ENCODE measurements around the gene RBM7. TPM values are rescaled to one million over a fixed set of nuclear protein-coding genes. Genes with fewer than 3 reads are reported as not detected.

RBM7 gene
- total and polyA plus RNA-seq, 2 of the 8 experiments (the other 6 are each of a cell fraction or from before 2014, with no cell fraction given) = 18.0 to 45.7 TPM

- no peak overlapping the region for H2BK15ac ChIP-seq (ENCODE audit: low read length)
- POLR2A ChIA-PET (ENCODE audit: partially characterized antibody) = interaction anchor here (1.3 kb wide), 1 partner anchor 26 kb away, joined by 3 read pairs; no protein-coding TSS in a partner anchor
- no peak overlapping the region for H2BK5ac ChIP-seq (ENCODE audit: low read depth, low read length)
- no peak for DNase-seq (ENCODE audit: low read depth in 1 of 2, low spot score in 2 of 2)
- H3K79me1 ChIP-seq (ENCODE audit: low read depth, low read length) = no peaks in the 10 kb centered on the region
- H2AFZ ChIP-seq (ENCODE audit: low read length) = no peak overlapping the region
- H3K56ac ChIP-seq (replicated peaks; ENCODE audit: insufficient read length, low read depth, low read length) = no peak overlapping the region
- H3K14ac ChIP-seq (ENCODE audit: insufficient read length) = no peak overlapping the region
- no peaks in the 10 kb centered on the region for H4K20me1 ChIP-seq (replicated peaks in 1 of 2; ENCODE audit: control insufficient read depth in 1 of 2, insufficient read depth in 2 of 2, low read length in 2 of 2)
- no peak overlapping the region for H2BK120ac ChIP-seq (replicated peaks; ENCODE audit: low read depth, low read length)
- H3K23me2 ChIP-seq (ENCODE audit: low read depth, low read length) = no peaks in the 10 kb centered on the region; the same call in 1 of the 2 replicates
- H2BK20ac ChIP-seq (ENCODE audit: low read length) = no peak overlapping the region
- peaks cover 1 to 7% (median 5%) of the 10 kb centered on the region in 4 experiments; a peak in 5 of 7 replicates for H3K4me1 ChIP-seq (replicated peaks in 1 of 4; ENCODE audit: control insufficient read depth in 3 of 4, insufficient read depth in 4 of 4, low read length in 3 of 4)
- no peaks in the 10 kb centered on the region for H3K36me3 ChIP-seq (ENCODE audit: control insufficient read depth in 2 of 4, insufficient read depth in 4 of 4, low read length in 3 of 4)
- H3K9me3 ChIP-seq (ENCODE audit: insufficient read depth in 2 of 2, low read depth in 1 of 2, low read length in 1 of 2) = no peaks in the 10 kb centered on the region
- no peak overlapping the region for H3K4ac ChIP-seq (replicated peaks; ENCODE audit: insufficient read length, low read depth, low read length)
- H3K18ac ChIP-seq (ENCODE audit: extremely low read depth, low read length) = no peak overlapping the region; the same call in 1 of the 2 replicates
- 87% methylated on average over 7 of the region's 7 CpGs; no CpG with 5 or more reads in 1 of the 2 experiments for WGBS, 2 experiments (ENCODE audit: extremely low coverage in 1 of 2, insufficient coverage in 1 of 2, insufficient read length in 1 of 2, insufficient replicate concordance in 2 of 2, low coverage in 1 of 2, low lambda C conversion rate in 2 of 2, missing lambda C conversion rate in 1 of 2)
- H3K4me2 ChIP-seq (ENCODE audit: insufficient read depth in 1 of 2, low read depth in 2 of 2, low read length in 2 of 2) = no peak overlapping the region; a peak in 1 of 4 replicates
- H2BK12ac ChIP-seq (ENCODE audit: low read depth, low read length) = peak overlapping the region; percentile 70; the same call in 1 of the 2 replicates
- CTCF ChIA-PET (ENCODE audit: partially characterized antibody) = interaction anchor here (1.2 to 2.3 kb wide), 4 partner anchors 9 to 29 kb away, joined by 3 to 9 read pairs (median 5); no protein-coding TSS in a partner anchor
- no peak overlapping the region for H4K5ac ChIP-seq (ENCODE audit: insufficient read length, low read depth, low read length)
- no peak for FAIRE-seq
- no peaks in the 10 kb centered on the region for H3K79me2 ChIP-seq (ENCODE audit: control insufficient read depth in 1 of 2, insufficient read depth in 2 of 2, low read length in 2 of 2)
- no peak overlapping the region for H4K91ac ChIP-seq (replicated peaks; ENCODE audit: insufficient read length, low read length)
- no peak overlapping the region for H3K23ac ChIP-seq (ENCODE audit: insufficient read length)
- H2AK5ac ChIP-seq (ENCODE audit: low read depth, low read length) = peak overlapping the region; percentile 14; the same call in 1 of the 2 replicates
- H4K8ac ChIP-seq (ENCODE audit: extremely low read depth, insufficient read depth, low read length) = no peak overlapping the region
- H3K27me3 ChIP-seq (replicated peaks in 1 of 4; ENCODE audit: control insufficient read depth in 3 of 4, extremely low read depth in 1 of 4, insufficient read depth in 3 of 4, low read length in 3 of 4) = no peaks in the 10 kb centered on the region
- H3K27ac ChIP-seq (ENCODE audit: low read depth, low read length) = no peak overlapping the region
- no peak overlapping the region for H3K9ac ChIP-seq (replicated peaks in 1 of 4; ENCODE audit: extremely low read depth in 1 of 4, low read depth in 3 of 4, low read length in 3 of 4)
- no peak overlapping the region for H3K4me3 ChIP-seq (ENCODE audit: extremely low read depth in 1 of 4, insufficient read depth in 2 of 4, low read depth in 3 of 4, low read length in 4 of 4)
- no peak for TF ChIP-seq KDM5A (IDR thresholded peaks at IDR 0.05; ENCODE audit: low read length)
- no peak for TF ChIP-seq GABPA (IDR thresholded peaks at IDR 0.05; ENCODE audit: borderline replicate concordance, insufficient read depth, low read length)
- TF ChIP-seq CHD2 (IDR thresholded peaks at IDR 0.05; ENCODE audit: low read length) = no peak
- TF ChIP-seq NANOG (IDR thresholded peaks at IDR 0.05; ENCODE audit: insufficient read depth, low read depth, low read length, poor library complexity, severe bottlenecking) = no peak
- no peak for TF ChIP-seq NRF1 (IDR thresholded peaks at IDR 0.05; ENCODE audit: low read depth, low read length)
- no peak for TF ChIP-seq MAX (IDR thresholded peaks at IDR 0.05)
- TF ChIP-seq POU5F1 (IDR thresholded peaks at IDR 0.05; ENCODE audit: low read depth, low read length) = no peak
- TF ChIP-seq FOSL1 (IDR thresholded peaks at IDR 0.05; ENCODE audit: insufficient read depth, low read depth, low read length) = no peak
- TF ChIP-seq EZH2 (IDR thresholded peaks at IDR 0.05; ENCODE audit: low read depth, low read length, severe bottlenecking) = no peak
- TF ChIP-seq GTF2F1 (IDR thresholded peaks at IDR 0.05; ENCODE audit: borderline replicate concordance, low read depth, low read length) = no peak
- TF ChIP-seq JUN (IDR thresholded peaks at IDR 0.05; ENCODE audit: low read depth, low read length) = no peak
- no peak for TF ChIP-seq RFX5 (IDR thresholded peaks at IDR 0.05; ENCODE audit: borderline replicate concordance, low read depth, low read length)
- TF ChIP-seq SIX5 (IDR thresholded peaks at IDR 0.05; ENCODE audit: low read depth, low read length) = no peak
Observed at GRCh38 chr11:114377612-114378267, 22.7 kb upstream of the RBM7 start.
